Skin of body (tissue), 2 donors: ENCODE results near the gene SCAF1. TPM values are rescaled to one million over a fixed set of nuclear protein-coding genes. Genes with fewer than 3 reads are reported as not detected.

Experiments used
- DNase-seq: peaks from one replicate; lab custom pipeline; 2025; lab: John Stamatoyannopoulos, UW
- total RNA-seq: library from RNA; depleted of rRNA; stranded (reverse); fragments of >200 nt; gene quantifications from one replicate; pipeline ENCODE4 v1.2.3, GENCODE V29; 2014

SCAF1 gene
- total RNA-seq, 1 donor from 2014 or later, result 8.5 TPM

DNA sequence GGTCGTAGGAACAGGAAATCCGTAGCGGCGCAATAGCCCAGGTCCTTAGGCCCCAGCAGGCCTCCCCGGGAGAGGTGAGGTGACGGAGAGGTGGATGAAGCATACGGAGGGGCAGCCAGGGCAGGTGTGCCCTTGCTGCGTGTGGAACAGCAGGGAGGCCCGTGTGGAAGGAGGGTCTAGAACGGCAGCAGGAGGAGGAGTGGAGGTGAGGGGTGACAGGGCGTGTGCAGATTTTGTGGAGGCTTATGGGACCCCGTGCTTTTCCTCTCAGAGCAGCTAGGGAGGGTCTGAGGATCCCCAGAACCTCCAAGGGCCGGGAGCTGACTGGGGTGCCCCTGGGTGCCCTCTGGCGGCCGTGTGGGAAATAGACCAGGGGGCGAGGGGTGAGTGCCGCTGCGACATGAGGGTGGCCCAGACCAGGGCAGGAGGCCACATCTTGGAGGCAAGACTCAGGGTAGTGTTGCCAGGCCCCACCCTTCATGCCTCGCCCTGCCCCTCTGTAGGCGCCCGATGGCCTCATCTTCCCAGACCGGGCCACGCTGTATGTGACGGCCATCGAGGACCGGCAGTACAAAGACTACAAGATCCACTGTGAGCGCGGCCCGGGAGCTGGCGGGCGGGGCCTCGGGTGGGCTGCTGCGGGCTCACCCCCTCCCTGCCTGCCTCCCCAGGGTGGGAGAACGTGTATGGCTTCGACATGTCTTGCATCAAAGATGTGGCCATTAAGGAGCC is 42.4 kb downstream of the SCAF1 start:
- no peak for DNase-seq

DNA sequence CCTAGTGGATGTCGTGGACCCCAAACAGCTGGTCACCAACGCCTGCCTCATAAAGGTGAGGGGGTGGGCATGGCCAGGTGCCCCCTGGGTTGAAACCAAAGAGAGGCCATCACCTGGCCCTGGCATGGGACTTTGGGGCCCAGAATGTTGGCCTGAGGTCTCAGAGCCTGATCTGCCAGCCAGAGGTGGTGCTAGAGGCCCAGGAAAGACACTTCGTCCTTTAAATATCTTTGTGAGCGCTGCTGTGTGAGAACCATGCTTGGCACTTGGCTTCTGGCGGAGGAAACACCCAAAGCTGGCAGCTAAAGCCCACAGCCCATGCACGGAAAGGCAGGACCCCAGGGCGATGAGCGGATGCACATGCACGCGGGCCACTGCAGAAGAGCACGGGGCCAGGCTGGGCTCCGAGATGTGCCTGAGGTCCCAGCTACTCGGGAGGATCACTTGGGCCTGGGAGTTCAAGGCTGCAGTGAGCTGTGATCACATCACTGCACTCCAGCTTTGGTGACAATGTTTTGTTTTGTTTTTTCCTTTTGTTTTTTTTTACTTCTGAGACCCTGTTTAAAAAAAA is 43.1 kb downstream of the SCAF1 start:
- no peak for DNase-seq

DNA sequence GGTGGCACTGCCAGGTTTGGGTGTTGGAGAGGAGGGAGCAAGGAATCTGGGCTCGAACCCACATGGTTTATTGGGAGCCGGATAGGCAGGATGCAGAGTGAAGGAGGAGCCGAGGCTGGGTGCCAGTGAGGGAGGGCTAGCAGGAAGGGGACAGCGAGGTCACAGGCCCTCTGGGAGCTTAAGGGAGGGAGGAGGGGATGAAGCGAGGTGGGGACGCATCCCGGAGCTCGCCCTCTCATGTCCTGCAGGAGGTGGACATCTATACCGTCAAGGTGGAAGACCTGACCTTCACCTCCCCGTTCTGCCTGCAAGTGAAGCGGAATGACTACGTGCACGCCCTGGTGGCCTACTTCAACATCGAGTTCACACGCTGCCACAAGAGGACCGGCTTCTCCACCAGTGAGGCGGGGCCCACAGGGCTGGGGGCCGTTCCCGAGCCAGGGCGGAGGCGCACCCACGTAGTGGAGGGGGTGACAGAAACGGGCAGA is 43.9 kb downstream of the SCAF1 start:
- DNase-seq, result no peak

DNA sequence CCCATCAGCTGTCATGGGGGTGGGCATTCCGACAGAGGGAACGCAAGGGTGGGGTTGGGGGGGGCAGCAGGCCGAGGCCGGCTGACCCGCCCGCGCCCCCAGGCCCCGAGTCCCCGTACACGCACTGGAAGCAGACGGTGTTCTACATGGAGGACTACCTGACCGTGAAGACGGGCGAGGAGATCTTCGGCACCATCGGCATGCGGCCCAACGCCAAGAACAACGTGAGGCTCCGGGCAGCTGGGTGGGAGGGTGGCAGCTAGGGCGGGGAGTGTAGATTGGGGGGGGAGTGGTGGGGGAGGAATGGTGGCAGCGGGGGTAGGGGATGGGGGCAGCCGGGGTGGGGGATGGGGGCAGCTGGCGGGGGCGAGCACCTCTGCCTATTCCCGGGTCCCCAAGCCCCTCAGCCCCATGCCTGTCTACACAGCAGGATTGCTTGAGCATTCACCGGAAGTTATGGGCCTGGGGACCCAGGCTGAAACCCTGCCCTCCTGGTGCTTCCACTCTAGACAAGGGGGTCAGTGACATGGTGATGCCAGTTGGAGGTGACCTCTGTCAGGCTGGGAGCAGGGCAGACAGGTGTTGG is 44.6 kb downstream of the SCAF1 start:
- DNase-seq, result no peak

DNA sequence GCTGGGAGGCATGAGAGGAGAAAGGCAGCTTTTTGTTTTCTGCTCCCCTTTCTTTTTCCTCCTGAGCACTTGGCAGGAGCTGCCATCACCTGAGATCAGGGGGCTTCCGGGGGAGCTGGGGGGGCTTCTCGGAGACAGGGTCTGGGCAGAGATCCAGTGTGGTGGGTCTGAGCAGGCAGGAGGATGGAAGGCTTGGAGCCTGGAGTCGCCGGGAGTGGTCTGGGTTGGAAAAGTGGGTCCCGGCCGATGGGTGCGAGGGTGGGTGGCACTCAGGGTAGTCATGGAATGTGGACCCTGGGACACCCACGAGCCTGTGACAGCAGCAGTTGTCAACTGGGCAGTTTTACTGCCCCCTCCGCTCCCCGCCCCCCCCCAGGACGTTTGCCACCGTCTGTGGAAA is 45.1 kb downstream of the SCAF1 start:
- no peak for DNase-seq

DNA sequence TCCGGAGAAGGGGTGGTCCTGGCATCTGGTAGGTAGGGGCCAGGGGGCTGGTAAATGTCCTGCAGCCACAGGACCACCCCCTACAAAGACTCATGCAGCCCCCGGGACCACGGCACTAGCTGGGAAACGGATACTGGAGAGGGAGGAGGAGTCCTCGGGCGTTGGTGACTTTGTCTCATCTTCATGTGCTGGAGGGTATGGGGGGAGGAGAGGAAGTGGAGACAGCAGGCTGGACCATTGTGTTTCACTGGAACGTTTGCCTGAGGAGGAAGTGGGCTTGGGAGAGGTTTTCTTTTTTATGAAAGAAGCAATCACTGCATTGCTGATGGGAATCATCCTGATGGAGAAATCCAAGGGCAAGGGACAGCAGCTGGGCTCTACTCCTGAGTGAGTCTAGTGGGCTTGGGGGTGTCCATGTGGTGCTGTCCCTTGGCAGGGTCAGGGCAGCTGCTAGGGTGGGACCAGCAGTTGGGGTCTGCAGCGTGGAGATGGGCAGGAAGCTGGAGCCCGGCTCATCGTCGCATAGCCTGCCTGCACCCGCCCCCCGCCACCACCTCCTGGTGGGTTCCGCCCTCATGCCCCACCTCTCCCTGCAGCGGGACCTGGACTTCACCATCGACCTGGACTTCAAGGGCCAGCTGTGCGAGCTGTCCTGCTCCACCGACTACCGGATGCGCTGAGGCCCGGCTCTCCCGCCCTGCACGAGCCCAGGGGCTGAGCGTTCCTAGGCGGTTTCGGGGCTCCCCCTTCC is 45.7 kb downstream of the SCAF1 start:
- no peak for DNase-seq

DNA sequence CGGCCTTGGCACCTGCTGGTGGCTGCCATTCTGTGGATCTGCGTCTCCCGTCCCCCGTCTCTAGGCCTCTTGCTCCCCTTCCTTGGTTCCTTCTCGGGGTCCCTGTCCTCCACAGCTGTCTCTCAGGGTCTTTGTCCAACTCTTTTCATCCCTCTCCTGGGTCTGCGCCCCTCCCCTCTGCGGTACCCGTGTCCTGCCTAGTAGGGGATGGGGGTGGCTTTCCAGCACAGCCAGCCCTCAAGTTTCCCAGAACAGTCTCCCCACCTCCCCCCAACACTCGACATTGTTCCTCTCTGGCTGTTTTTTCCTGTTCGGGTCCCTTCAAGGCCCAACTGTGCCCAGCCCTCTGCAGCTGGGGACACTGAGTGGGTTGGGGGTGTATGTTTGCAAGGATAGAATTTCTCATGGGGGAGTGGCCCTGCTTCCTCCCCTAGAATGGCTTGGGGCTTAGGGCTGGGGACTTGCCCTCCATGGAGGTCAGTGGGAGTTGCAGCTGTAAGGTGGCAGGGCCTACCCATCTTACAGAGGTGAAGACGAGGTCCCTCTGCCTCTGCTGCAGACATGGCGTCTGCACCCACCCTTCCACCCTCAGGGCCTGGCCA is 46.6 kb downstream of the SCAF1 start:
- DNase-seq, result no peak

DNA sequence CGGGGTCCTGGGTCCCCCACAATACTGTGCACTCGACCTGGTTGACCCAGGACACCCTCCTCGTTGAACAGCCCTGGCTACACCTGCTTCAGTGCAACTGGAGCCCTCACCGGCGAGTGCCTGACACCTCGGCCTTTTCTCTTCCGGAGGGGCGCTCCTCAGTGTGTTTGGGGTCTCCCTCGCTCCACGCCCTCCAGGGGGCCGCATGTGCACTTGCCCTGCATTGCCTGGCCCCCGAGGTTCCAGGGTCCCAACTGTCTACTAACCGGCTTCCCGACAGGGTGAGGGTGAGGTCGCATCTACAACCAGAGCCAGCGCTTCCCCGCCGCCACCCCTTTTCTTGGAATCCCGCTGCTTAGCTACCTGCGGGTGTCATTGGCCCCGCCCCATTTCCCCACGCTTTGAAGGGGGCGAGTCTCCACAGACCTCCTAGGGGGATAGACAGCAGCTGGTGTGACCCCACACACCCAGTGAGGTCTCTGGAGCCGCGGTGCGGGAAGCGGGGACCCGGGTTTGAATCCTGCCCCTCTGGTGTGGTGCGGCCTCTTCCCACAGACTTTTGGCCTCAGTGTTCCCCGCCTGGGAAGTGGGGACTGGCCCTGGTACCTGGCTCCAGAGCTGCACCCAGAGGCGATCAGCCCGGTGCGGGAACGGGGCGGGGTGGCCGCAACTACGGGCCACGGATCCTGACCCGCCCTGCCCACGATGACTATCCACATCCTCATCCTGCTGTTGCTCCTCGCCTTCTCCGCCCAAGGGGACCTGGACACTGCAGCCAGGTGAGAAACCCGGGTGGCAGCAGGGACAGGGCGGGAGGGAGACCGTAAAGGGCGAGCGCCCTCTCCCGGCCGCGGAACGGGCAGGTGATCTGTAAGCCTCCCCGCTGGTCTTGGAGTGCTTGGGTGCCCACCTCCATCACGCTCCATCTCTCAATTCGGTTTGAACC is 47.4 kb downstream of the SCAF1 start, which contains the start of gene ADM5:
ADM5 (plus strand) TSS at position 462 of the 946 bp plus-strand sequence; CDS start at position 706, 244 bp downstream.
- DNase-seq, result no peak

DNA sequence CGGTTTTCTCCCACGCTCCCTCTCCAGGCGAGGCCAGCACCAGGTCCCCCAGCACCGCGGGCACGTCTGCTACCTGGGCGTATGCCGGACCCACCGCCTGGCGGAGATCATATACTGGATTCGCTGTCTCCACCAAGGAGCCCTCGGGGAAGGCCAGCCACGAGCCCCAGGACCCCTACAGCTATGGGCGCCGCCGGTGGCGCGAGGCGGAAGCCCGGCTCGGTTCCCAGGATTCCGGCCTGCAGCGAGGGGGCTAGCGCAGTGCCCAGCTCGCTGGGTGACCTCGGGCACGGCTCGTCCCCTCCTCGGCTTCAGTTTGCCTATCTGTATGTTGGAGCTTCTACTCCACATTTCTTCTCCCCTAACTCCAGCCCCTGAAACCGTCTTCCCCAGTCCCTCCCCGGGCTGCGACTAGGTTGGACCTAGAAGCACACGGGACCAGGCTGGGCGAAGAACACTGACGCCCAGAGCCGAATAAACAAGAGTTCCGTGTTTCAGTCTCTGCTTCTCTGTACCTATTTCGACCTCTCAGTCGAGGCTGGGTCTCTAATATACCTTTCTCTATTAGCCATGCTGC is 48.2 kb downstream of the SCAF1 start:
- no peak for DNase-seq

DNA sequence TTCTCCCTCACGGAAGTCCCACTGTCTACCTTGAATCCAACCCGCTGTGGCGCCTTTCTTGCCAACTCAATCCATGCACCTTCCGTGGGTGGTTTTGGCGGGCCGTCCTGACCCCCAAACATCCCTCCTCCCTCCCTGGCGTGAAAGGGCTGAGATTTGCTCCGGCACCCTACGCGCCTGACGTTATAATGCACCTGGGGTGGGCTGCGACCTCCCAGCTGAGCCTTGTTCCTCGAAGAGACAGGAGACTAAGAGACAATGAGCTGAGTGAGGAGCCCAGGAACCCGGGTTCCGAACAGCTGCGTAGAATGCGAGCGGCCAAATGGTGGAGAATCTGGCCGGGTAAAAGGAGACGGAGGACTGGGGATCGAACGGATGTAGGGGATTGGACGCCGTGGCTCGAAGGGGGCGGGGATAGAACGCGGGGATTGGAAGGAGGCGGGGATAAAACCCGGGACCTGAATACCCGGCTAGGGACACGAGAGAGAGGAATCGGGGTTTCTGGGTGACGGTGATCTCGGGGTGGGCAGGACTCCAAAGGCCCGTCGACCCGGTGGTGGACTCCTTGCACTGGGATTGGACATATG is 48.7 kb downstream of the SCAF1 start, which contains the start of gene CPT1C:
CPT1C (plus strand) TSS at position 461 of the 587 bp plus-strand sequence. CDS start 1,137 bp downstream, outside the sequence.
- DNase-seq, result no peak

DNA sequence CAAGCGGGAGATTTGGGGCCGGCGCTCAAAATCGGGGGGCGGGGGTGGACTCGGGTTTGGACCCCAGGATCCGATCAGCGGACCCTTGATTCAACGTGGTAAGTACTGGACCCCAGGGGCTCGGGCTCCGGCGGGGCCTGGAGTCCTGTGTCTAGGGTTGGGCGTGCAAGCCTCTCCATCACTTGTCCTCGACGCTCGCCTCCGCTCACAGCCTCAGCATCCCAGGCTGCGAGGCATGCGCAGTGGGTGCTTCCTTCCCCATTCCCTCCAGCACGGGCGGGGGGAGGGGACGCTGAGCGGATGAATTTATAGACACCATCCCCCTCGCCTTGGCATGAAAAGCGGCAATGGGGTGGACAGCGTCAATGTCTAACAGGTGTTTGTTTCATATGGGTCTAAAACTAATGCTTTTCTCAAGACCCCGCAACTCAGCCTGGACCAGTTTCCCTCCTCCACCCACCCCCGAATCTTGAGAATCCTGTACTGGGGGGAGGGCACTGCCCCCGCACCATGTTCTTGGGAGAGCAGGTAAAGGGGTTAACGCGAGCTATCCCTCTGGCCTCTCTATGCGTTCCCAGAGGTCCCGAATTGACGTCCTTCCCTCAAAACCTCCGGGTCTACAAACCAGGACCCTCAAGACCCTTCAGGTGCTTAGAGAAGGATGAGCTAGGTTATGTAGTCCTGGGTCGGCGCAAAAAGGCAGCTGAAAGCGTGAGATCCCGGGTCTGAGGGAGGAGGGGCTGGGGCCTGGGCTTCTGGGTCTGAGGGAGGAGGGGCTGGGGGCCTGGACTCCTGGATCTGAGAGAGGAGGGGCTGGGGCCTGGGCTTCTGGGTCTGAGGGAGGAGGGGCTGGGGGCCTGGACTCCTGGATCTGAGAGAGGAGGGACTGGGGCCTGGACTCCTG is 49.5 kb downstream of the SCAF1 start:
- peak; percentile 34 for DNase-seq

DNA sequence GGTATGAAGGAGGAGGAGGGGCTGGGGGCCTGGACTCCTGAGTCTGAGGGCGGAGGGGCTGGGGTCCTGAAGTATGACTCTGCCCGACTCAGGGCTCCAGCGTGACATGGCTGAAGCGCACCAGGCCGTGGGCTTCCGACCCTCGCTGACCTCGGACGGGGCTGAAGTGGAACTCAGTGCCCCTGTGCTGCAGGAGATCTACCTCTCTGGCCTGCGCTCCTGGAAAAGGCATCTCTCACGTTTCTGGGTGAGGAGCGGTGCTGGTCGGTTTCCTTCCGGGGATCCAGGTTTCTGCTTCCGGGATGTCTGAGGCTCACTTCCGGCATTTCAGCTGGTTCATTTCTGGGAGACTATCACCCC is 50.1 kb downstream of the SCAF1 start:
- no peak for DNase-seq

DNA sequence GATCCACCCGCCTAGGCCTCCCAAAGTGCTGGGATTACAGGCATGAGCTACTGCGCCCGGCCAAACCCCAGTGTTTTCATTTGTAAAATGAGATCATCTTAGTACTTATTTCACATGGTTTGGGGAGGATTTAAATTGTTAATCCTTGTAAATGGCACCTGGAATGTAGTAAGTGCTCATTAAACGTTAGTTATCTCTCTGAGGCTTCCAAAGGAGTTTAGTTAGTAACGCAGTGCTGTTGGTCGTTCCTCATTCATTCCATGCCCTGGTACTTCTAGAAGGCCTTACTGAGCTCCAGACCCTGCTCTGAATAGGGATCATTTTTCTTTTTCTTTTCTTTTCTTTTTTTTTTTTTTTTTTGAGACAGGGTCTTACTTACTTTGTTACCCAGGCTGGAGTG is 54.1 kb downstream of the SCAF1 start:
- DNase-seq, result no peak

DNA sequence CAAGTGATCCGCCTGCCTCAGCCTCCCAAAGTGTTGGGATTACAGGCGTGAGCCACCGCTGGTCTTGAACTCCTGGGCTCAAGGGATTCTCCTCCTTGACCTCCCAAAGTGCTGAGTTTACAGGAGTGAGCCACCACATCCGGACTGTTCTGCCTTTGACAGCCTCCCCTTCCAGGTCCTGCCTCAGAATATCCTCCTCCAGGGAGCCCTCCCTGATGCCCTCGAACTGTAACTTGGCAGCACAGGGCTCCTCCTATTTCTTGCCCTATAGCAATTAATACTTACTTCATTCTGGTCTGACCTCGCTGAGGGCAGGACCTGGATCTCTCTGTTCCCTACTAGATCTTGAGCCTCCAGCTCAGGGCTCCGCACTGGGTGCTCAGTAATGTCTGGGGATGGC is 54.9 kb downstream of the SCAF1 start:
- DNase-seq, result no peak

DNA sequence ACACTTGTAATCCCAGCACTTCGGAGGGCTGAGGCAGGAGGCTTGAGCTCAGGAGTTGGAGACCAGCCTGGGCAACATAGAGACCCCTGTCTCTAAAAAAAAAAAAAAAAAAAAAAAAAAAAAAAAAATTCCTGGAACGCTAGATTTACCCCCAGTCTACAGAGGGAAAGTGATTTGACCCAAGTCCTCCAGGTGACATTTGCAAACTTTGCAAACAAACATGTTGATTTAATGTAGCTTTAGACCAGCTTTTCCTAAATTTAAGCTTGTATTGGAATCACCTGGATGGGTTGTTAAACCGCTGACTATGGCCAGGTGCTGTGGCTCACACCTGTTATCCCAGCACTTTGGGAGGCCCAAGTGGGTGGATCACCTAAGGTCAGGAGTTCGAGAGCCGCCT is 57.4 kb downstream of the SCAF1 start:
- DNase-seq, result no peak

DNA sequence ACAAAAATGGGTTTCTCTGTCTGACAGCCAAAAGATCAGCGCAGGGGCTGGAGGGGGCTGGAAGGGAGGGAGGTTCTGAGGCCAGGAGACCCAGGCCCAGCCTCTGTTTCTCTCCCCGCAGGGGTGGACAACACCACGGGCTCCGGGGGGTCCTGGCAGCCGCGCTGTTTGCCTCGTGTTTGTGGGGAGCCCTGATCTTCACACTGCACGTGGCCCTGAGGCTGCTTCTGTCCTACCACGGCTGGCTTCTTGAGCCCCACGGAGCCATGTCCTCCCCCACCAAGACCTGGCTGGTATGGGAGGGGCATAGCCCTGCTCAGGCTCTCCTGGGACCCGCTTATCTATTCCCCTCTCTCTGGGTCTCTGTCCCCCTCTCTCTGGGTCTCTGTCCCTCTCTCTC is 58.6 kb downstream of the SCAF1 start:
- no peak for DNase-seq

DNA sequence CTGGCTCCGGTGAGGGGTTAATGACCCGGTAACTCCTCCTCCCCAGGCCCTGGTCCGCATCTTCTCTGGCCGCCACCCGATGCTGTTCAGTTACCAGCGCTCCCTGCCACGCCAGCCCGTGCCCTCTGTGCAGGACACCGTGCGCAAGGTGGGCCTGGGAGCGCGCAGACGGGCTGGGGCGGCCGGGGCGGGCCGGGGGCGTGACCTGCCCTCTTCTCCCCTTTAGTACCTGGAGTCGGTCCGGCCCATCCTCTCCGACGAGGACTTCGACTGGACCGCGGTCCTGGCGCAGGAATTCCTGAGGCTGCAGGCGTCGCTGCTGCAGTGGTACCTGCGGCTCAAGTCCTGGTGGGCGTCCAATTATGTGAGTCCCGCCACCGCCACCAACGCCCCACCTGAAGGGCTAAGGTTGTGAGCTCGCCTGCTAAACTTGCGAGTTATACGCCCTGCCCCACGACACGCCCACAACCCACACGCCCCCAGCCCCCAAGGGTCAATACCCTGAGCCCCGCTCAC is 59.3 kb downstream of the SCAF1 start:
- no peak for DNase-seq

DNA sequence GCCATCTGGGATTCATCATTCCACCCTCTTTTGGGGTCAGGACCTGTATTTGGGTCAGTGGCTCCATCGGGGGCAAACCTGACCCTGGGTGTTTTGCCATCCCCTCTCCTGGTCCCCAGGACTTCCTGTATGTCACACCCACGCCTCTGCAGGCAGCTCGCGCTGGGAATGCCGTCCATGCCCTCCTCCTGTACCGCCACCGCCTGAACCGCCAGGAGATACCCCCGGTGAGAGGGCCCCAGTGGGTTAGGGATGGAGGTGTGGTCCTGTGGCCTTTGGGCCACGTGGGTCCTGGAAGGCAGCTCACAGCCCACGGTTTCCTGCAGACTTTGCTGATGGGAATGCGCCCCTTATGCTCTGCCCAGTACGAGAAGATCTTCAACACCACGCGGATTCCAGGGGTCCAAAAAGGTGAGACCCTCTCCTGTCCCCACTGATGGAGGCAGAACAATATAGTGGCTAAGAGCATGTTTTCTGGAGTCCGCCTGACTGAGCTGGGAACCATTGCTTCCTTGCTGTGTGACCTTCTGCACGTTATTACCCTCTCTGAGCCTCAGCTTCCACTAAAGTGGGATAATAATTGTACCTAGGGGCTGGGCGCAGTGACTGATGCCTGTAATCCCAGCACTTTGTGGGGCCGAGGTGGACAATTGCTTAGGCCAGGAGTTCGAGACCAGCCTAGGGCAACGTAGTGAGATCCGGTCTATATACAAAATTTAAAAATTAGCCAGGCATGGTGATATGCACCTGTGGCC is 63.1 kb downstream of the SCAF1 start:
- DNase-seq, result no peak
